ENCODE measurements around the gene MYRIP.

- no peak for TF ChIP-seq CTCF (IDR thresholded peaks at IDR 0.05; ENCODE audit: low read length)
- TF ChIP-seq EZH2 (IDR thresholded peaks at IDR 0.05; ENCODE audit: borderline replicate concordance, low read length) = no peak
Measured at GRCh38 chr3:39766433-39766832, 43.0 kb upstream of the MYRIP start.

Measured in OCI-LY1 (cell line).